Central memory CD8-positive, alpha-beta T cell (primary cell): ENCODE results near the gene CADPS.

ENCODE experiments used
- ATAC-seq: fragments of 150-1000 bp; cut with Tn5 transposase; replicated peaks from 2 replicates; pipeline ENCODE4 v1.10.0; 2022; ENCODE audit warnings: mild to moderate bottlenecking, moderate FRiP score, moderate number of reproducible peaks; ENCODE audit not compliant: poor library complexity, severe bottlenecking; ENCODE audit errors: extremely low read depth
- DNase-seq, 2 donors: peaks; one replicate each; pipeline ENCODE4 v3.0.0; 2021; ENCODE audit warnings: low spot score in 2 of 2
- H3K27ac Mint-ChIP-seq: one replicate; pipeline ENCODE4 v1.8.0; 2022; ENCODE audit warnings: low read depth, mild to moderate bottlenecking, moderate library complexity, mixed read lengths
- H3K27me3 Mint-ChIP-seq: one replicate; pipeline ENCODE4 v1.8.0; 2022; ENCODE audit warnings: mixed read lengths
- H3K36me3 Mint-ChIP-seq: one replicate; pipeline ENCODE4 v1.8.0; 2022; ENCODE audit warnings: mild to moderate bottlenecking, moderate library complexity, mixed read lengths; ENCODE audit not compliant: insufficient read depth
- H3K4me1 Mint-ChIP-seq: one replicate; pipeline ENCODE4 v1.8.0; 2022; ENCODE audit warnings: mixed read lengths
- H3K4me3 Mint-ChIP-seq: one replicate; pipeline ENCODE4 v1.8.0; 2022; ENCODE audit warnings: mild to moderate bottlenecking, moderate library complexity, mixed read lengths
- H3K9me3 Mint-ChIP-seq: one replicate; pipeline ENCODE4 v1.8.0; 2022; ENCODE audit warnings: mixed read lengths

Gene CADPS

DNA sequence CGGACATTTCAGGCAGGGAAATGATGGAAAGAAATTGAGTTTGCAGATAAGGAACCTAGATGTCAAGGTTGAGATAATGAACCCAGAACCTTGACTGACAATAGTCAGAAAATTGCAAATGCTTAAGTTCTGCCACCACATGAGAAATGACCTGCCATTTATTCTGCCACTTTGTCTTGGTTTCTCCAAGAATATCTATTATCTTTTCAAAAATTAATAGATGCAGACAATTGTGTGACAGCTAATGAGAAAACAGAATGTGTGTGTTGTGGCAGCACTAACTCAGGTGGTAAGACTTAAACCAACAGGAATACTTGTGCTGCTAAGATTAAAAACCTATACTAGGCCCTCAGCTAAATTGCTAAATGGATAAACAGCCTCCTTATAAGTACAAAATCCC lies 52.3 kb downstream of the CADPS start:
- Mint-ChIP-seq H3K27me3 (no peaks in the 10 kb centered on the region), H3K27ac (no peak overlapping the region), H3K4me3 (no peak overlapping the region), H3K4me1 (no peaks in the 10 kb centered on the region), H3K9me3 (peaks cover 5% of the 10 kb centered on the region), H3K36me3 (no peaks in the 10 kb centered on the region)
- no peak for DNase-seq
- ATAC-seq: no peak

GRCh38 chr3:62818347-62818746 lies 56.9 kb downstream of the CADPS start:
- Mint-ChIP-seq H3K27ac (no peak overlapping the region), H3K36me3 (no peaks in the 10 kb centered on the region), H3K4me1 (no peaks in the 10 kb centered on the region), H3K9me3 (no peaks in the 10 kb centered on the region), H3K4me3 (no peak overlapping the region), H3K27me3 (no peaks in the 10 kb centered on the region)
- no peak for DNase-seq
- no peak for ATAC-seq

DNA sequence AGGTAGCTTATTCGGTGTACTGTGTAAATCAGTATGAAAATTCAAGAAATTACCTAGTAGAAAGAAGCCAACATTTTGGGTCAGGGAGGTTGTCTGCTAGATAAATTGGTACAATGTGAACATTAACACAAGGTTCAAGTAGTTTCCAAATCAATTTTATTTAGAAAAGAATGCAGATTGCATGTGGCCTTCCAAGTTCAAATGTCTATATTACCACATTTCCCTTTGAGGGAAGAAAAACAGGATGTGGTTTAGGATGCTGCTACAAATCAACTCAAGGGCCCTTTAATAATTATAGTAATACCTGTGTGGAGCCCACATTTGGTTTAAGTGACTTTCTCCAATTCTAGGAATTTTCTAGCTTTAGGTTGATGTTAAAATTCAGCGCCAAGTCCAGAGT lies 57.5 kb downstream of the CADPS start:
- no peak overlapping the region for H3K4me3 Mint-ChIP-seq
- no peaks in the 10 kb centered on the region for H3K27me3 Mint-ChIP-seq
- H3K4me1 Mint-ChIP-seq: no peaks in the 10 kb centered on the region
- no peak for DNase-seq
- H3K9me3 Mint-ChIP-seq: no peaks in the 10 kb centered on the region
- no peak for ATAC-seq
- H3K36me3 Mint-ChIP-seq: no peaks in the 10 kb centered on the region
- H3K27ac Mint-ChIP-seq: no peak overlapping the region

- Mint-ChIP-seq H3K27me3 (no peaks in the 10 kb centered on the region), H3K9me3 (no peaks in the 10 kb centered on the region)
Measured at GRCh38 chr3:62815981-62816380, 59.2 kb downstream of the CADPS start.

DNA sequence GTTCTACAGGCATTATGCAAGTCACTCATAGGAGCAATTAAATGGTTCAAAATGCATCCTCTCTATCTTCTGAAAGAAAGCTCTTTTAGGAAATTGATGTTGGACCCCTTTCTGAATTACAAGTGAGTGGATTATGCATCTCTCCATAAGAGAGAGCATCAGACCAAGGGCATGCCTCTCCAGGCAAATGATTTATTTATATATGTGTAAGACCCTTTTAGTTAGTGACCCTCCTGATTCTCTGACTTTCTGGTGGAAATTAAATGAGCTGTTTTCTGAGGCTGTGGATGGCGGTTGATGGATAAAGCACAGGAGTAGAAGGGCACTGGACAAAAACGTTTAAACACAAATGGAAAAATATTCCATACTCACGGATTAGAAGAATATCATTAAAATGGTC lies 62.6 kb downstream of the CADPS start:
- Mint-ChIP-seq H3K27me3 (no peaks in the 10 kb centered on the region), H3K4me1 (no peaks in the 10 kb centered on the region), H3K27ac (no peak overlapping the region), H3K36me3 (no peaks in the 10 kb centered on the region), H3K9me3 (peaks cover 12% of the 10 kb centered on the region), H3K4me3 (no peak overlapping the region)
- no peak for ATAC-seq
- DNase-seq: no peak

More at GRCh38 chr3:62815981-62816380, 59.2 kb downstream of the CADPS start:
- ATAC-seq: no peak
- H3K4me3 Mint-ChIP-seq: no peak overlapping the region
- no peak for DNase-seq
- H3K36me3 Mint-ChIP-seq: no peaks in the 10 kb centered on the region
- no peaks in the 10 kb centered on the region for H3K4me1 Mint-ChIP-seq
- no peak overlapping the region for H3K27ac Mint-ChIP-seq

DNA sequence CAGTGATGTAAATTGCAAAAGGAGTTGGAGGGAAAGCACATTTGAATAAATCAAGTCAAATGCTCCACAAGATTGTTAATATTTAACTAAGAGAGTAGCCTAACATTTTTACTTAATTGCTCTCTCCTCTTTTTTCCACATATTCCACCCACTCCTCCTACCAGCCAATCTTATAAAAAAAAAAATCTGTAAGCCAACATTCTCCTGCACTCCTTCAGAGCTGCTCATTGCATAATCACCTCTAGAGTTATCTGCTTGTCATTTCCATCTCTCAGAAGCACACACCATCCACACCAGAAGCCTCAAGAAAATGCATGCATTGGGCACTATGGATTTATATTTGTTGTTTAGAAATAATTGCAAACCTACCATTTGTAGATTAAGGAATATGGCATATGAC lies 64.1 kb downstream of the CADPS start:
- Mint-ChIP-seq H3K4me3 (no peak overlapping the region), H3K9me3 (peaks cover 12% of the 10 kb centered on the region), H3K27ac (no peak overlapping the region), H3K36me3 (no peaks in the 10 kb centered on the region), H3K4me1 (no peaks in the 10 kb centered on the region), H3K27me3 (no peaks in the 10 kb centered on the region)
- no peak for DNase-seq
- ATAC-seq: no peak

GRCh38 chr3:62809369-62809768 lies 65.8 kb downstream of the CADPS start:
- DNase-seq (no peak), ATAC-seq (no peak)
- no peaks in the 10 kb centered on the region for H3K4me1 Mint-ChIP-seq
- H3K27me3 Mint-ChIP-seq: no peaks in the 10 kb centered on the region
- no peaks in the 10 kb centered on the region for H3K36me3 Mint-ChIP-seq
- H3K9me3 Mint-ChIP-seq: peaks cover 12% of the 10 kb centered on the region
- no peak overlapping the region for H3K4me3 Mint-ChIP-seq
- H3K27ac Mint-ChIP-seq: no peak overlapping the region

DNA sequence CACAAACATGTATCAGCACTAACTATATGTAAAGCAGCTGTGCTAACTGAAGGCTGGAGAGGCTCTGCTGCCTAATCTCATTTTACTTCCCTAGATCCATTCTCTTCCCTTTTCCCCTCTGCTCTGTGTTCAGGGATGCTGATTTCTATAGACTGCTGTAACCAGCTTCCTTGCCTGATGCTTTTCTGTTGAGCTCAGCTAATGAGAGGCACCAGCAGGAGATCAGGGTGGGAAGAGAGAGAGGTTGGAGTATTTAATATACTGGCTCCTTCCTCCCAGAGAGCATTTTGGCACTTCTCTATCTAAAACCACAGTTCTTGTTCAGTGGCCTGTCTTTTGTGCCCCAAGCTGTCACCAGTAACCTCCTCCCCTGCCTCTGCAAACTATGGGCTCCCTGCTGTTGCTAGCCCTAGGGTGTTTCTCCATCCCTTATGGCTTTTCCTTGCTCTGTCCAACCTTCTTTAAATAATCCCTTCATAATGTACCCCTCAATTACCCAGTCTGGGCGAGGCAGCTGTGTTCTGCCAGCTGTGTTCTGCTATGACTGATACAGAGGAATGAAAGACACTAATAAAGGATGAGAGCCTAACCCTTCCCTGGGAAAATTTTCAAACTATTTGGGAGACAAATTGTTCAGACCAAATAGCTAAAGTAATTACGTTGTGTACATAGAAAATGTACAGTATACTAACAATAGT lies 69.5 kb downstream of the CADPS start:
- Mint-ChIP-seq H3K4me1 (no peaks in the 10 kb centered on the region), H3K36me3 (no peaks in the 10 kb centered on the region), H3K4me3 (no peak overlapping the region), H3K27ac (no peak overlapping the region), H3K9me3 (peaks cover 12% of the 10 kb centered on the region), H3K27me3 (no peaks in the 10 kb centered on the region)
- ATAC-seq: no peak
- DNase-seq: no peak

DNA sequence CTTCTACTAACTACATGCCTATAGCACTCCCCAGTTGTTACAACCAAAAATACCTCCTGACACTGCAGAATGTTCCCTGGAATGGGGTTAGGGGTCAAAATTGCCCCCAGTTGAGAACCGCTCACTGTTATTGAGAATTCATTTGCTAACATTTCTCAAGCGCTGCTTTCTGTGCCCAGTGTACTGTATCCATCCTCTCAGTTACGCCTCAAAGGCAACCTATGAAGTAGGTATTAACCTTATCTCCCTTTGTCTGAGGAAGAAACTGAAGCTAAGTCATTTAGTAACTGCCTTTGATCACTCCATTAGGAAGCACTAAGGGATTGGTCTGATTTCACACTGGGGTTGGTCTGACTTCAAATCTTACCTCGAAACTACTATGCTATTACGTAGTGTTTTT lies 70.1 kb downstream of the CADPS start:
- Mint-ChIP-seq H3K4me1 (no peaks in the 10 kb centered on the region), H3K4me3 (no peak overlapping the region), H3K27me3 (no peaks in the 10 kb centered on the region), H3K36me3 (no peaks in the 10 kb centered on the region), H3K9me3 (peaks cover 12% of the 10 kb centered on the region), H3K27ac (no peak overlapping the region)
- no peak for ATAC-seq
- DNase-seq: no peak

GRCh38 chr3:62803276-62803675 lies 71.9 kb downstream of the CADPS start:
- Mint-ChIP-seq H3K4me1 (no peaks in the 10 kb centered on the region), H3K27me3 (no peaks in the 10 kb centered on the region), H3K36me3 (no peaks in the 10 kb centered on the region), H3K4me3 (no peak overlapping the region), H3K9me3 (no peaks in the 10 kb centered on the region), H3K27ac (no peak overlapping the region)
- ATAC-seq (no peak), DNase-seq (no peak)

- H3K9me3 Mint-ChIP-seq: no peaks in the 10 kb centered on the region
- no peaks in the 10 kb centered on the region for H3K4me1 Mint-ChIP-seq
- H3K27ac Mint-ChIP-seq: no peak overlapping the region
- H3K27me3 Mint-ChIP-seq: no peaks in the 10 kb centered on the region
- no peak for DNase-seq
- no peak overlapping the region for H3K4me3 Mint-ChIP-seq
- no peak for ATAC-seq
- no peaks in the 10 kb centered on the region for H3K36me3 Mint-ChIP-seq
Measured at GRCh38 chr3:62798000-62798399, 77.2 kb downstream of the CADPS start.

DNA sequence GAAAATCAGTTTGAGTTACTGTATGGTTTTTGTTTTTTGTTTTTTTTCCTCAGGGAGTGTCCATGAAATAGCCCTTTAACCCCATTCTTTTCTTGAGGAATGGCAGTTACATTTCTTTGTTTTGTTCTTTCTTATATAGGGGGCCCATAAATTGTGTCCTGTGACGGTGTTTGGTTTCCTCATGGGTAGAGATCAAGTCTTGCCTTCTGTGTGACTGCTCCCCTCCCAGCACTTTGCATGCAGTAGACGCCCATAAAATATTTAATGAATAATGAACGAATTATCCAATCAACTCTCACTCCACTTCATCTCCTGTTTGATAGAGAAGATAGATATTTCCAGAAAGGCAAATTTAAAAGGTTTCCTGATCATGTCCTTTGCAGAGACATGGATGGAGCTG lies 78.1 kb downstream of the CADPS start:
- H3K9me3 Mint-ChIP-seq: no peaks in the 10 kb centered on the region
- H3K27ac Mint-ChIP-seq: no peak overlapping the region
- ATAC-seq: no peak
- no peaks in the 10 kb centered on the region for H3K4me1 Mint-ChIP-seq
- no peaks in the 10 kb centered on the region for H3K27me3 Mint-ChIP-seq
- DNase-seq: no peak
- H3K36me3 Mint-ChIP-seq: no peaks in the 10 kb centered on the region
- H3K4me3 Mint-ChIP-seq: no peak overlapping the region

- Mint-ChIP-seq H3K4me3 (no peak overlapping the region), H3K4me1 (no peaks in the 10 kb centered on the region), H3K27ac (no peak overlapping the region), H3K36me3 (no peaks in the 10 kb centered on the region), H3K27me3 (no peaks in the 10 kb centered on the region), H3K9me3 (no peaks in the 10 kb centered on the region)
- ATAC-seq: no peak
- DNase-seq: no peak
Measured at GRCh38 chr3:62795978-62796657, 79.1 kb downstream of the CADPS start.
